ENCODE results near the gene DOK3. TPM values are rescaled to one million over a fixed set of nuclear protein-coding genes. Genes with fewer than 3 reads are reported as not detected.

DOK3 gene
- total RNA-seq, 4 donors from 2014 or later, result 2.1 to 52.0 (median 5.5) TPM

DNA sequence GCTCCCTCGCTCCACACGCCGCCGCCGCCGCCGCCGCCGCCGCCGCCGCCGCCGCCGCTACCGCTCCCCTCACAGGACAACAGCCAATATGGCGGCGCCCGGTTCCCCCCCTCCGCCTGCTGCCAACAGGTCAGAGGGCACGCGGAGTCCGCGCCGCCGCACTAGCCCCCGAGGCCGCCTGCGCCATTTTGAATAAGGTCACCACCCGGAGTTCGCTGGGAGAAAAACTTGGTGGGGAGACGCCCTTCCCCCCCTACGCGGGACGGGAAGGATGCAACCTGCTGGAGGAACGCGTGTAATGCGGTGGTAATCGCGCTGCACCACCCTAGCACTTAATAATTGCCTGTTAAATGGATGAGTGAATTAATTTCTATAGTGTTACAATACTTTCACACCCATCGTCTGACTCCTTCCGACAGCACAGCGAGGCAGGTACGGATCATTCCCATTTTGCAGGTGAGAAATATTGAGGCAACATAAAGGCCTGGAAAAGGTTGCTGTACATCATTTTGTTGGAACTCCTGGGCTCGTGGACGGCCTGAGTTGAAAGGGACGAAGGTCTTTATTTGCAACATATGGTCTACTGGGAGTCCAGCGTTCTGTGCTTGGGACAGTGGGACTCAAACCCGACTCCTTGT is 45.0 kb upstream of the DOK3 start, which contains the start of gene FAM193B:
FAM193B (minus strand) TSS at position 90 of the 638 bp plus-strand sequence. CDS start 105 bp downstream, outside the sequence.
- H3K4me3 ChIP-seq, result peak within 1 kb of the TSS; percentile 70 to 99 (median 97)
- H3K4me1 ChIP-seq, result peaks cover 0 to 28% (median 8%) of the 10 kb centered on the region in 4 donors
- TF ChIP-seq POLR2A (IDR thresholded peaks at IDR 0.05), result no peak
- TF ChIP-seq CTCF (IDR thresholded peaks at IDR 0.05), result peak in 3 of 6 experiments; percentile 26 to 39 (median 36)
- H3K27ac ChIP-seq, result peak within 1 kb of the TSS; percentile 74 to 90 (median 80)
- no peaks in the 10 kb centered on the region for H3K27me3 ChIP-seq
- peak; percentile 94 to 98 (median 96) for DNase-seq
- peaks cover 0 to 12% (median 0%) of the 10 kb centered on the region in 3 donors for H3K36me3 ChIP-seq
- H3K9me3 ChIP-seq, result no peaks in the 10 kb centered on the region

- Histone ChIP-seq H3K36me3 (peaks cover 0 to 12% (median 0%) of the 10 kb centered on the region in 3 donors), H3K27me3 (no peaks in the 10 kb centered on the region), H3K27ac (peak overlapping the region; percentile 74 to 90 (median 80)), H3K4me1 (peaks cover 0 to 28% (median 8%) of the 10 kb centered on the region in 4 donors), H3K4me3 (peak overlapping the region; percentile 70 to 99 (median 97)), H3K9me3 (no peaks in the 10 kb centered on the region)
- TF ChIP-seq POLR2A (IDR thresholded peaks at IDR 0.05) (peak in 1 of 2 donors; percentile 12), CTCF (IDR thresholded peaks at IDR 0.05) (no peak)
- peak; percentile 19 to 75 (median 71) for DNase-seq
These were observed 44.2 kb upstream of the DOK3 start for GRCh38 chr5:177553671-177554429.

DNA sequence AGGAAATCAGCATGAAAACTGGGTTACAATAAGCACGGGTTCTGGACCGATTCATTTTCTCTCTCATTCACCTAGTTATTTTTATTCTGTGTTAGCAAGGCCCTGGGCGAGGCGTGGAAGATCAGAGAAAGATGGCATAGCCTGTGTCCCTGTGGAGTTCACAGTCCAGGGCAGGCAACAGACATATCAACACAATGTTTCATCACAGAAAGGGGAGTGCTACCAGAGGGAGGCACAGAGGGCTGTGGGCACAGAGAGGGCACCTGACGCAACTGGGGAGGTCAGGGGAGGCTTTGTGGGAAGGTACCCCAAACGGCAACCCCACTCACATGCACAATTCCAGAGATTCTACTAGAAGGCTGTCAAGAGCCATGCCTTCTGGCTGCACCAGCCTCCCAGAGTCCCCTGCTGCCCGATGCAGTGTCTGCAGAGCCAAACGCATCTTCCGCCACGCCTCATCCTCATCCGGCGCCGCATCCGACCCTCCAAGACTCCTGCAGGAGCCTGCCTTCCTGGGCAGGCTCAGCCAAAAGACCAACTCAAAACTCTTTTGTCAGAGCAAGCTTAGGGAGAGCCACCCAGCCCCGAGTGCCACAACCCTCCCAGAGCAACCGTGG is 43.3 kb upstream of the DOK3 start:
- Histone ChIP-seq H3K36me3 (peaks cover 0 to 12% (median 0%) of the 10 kb centered on the region in 3 donors), H3K27ac (peak overlapping the region in 1 of 4 donors; percentile 79), H3K4me3 (peak overlapping the region; percentile 70 to 99 (median 97)), H3K9me3 (no peaks in the 10 kb centered on the region), H3K27me3 (no peaks in the 10 kb centered on the region), H3K4me1 (peaks cover 0 to 34% (median 8%) of the 10 kb centered on the region in 4 donors)
- DNase-seq, result no peak
- no peak for TF ChIP-seq POLR2A (IDR thresholded peaks at IDR 0.05)
- TF ChIP-seq CTCF (IDR thresholded peaks at IDR 0.05), result no peak

DNA sequence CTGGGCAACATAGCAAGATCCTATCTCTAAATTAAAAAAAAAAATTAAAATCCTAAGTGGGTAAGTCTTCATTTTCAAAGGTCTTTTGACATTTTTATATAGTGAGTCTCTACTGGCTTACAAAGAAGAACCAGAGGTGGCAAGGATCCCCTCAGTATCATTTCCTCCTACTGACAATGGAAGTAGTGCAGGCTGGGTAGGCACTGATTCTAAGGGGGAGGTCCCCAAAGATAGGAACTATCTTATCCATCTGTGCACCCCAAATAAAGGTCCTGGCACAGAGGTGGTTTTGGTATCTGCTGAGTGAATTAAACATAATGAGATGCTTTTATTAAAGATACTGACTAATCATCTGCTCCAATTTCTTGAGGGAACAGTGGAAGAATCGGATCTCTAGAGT is 40.5 kb upstream of the DOK3 start:
- peaks cover 0 to 37% (median 8%) of the 10 kb centered on the region in 4 donors for H3K4me1 ChIP-seq
- no peak for DNase-seq

More for the DNA sequence above, 40.5 kb upstream of the DOK3 start:
- no peak overlapping the region for H3K4me3 ChIP-seq
- H3K27me3 ChIP-seq, result no peaks in the 10 kb centered on the region
- H3K27ac ChIP-seq, result no peak overlapping the region
- peaks cover 0 to 12% (median 0%) of the 10 kb centered on the region in 3 donors for H3K36me3 ChIP-seq
- TF ChIP-seq POLR2A (IDR thresholded peaks at IDR 0.05) (no peak), CTCF (IDR thresholded peaks at IDR 0.05) (no peak)
- no peaks in the 10 kb centered on the region for H3K9me3 ChIP-seq
